PC-3 (cell line): ENCODE results near the gene AFMID.

Source experiments
- EZH2 ChIP-seq: fragments of 300-600 bp; sonication (generic); IDR thresholded peaks from one replicate; pipeline ENCODE4 v1.6.1; 2017; ENCODE audit warnings: antibody characterized with exemption, mild to moderate bottlenecking, low read length; ENCODE audit not compliant: unreplicated experiment
- TF ChIP-seq, protein P1 (sequence below): fragments of 300-600 bp; sonication (generic); conservative IDR thresholded peaks from 2 replicates; pipeline ENCODE4 v1.5.1; 2017; ENCODE audit warnings: antibody characterized with exemption, low read depth, mild to moderate bottlenecking, low read length

DNA sequence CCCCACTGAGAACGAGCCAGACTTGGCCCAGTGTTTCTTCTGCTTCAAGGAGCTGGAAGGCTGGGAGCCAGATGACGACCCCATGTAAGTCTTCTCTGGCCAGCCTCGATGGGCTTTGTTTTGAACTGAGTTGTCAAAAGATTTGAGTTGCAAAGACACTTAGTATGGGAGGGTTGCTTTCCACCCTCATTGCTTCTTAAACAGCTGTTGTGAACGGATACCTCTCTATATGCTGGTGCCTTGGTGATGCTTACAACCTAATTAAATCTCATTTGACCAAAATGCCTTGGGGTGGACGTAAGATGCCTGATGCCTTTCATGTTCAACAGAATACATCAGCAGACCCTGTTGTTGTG, 27.5 kb downstream of the AFMID start:
- TF ChIP-seq, protein P1, sequence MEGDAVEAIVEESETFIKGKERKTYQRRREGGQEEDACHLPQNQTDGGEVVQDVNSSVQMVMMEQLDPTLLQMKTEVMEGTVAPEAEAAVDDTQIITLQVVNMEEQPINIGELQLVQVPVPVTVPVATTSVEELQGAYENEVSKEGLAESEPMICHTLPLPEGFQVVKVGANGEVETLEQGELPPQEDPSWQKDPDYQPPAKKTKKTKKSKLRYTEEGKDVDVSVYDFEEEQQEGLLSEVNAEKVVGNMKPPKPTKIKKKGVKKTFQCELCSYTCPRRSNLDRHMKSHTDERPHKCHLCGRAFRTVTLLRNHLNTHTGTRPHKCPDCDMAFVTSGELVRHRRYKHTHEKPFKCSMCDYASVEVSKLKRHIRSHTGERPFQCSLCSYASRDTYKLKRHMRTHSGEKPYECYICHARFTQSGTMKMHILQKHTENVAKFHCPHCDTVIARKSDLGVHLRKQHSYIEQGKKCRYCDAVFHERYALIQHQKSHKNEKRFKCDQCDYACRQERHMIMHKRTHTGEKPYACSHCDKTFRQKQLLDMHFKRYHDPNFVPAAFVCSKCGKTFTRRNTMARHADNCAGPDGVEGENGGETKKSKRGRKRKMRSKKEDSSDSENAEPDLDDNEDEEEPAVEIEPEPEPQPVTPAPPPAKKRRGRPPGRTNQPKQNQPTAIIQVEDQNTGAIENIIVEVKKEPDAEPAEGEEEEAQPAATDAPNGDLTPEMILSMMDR: no peak
- TF ChIP-seq EZH2: no peak
